NOMO-1 treated with DMSO at 0.1 percent for 48 hours (cell line): Measurements from ENCODE around the gene KRTAP3-1.
"Not testable (repeated sequence)": the region's sequence is repeated elsewhere in the genome, so short reads cannot be mapped to it uniquely, and the experiment has no call there.

Experiments
- DNase-seq: peaks from one replicate; lab custom pipeline; 2025; ENCODE audit not compliant: unreplicated experiment; lab: John Stamatoyannopoulos, UW

KRTAP3-1 gene

DNA sequence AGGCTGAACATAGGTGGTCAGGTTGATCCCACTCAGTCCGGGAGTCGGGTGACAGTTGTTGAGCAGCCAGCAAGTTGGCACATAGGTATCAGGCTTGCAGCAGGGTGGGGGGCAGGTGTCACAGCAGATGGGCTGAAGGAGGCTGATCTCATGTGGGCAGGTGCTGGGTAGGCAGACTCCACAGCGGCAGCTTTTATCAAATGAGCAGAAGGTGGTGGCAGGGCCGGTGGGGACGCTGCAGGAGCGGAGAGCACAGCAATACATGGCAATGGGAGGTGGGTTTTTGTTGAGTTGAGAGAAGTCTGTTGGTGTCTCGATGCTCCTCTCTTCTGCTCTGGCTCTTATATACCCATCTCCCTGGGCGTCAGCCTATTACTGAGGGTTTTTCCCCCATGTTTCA is at the start of gene KRTAP3-1:
Gene KRTAP3-1, minus strand, starts transcription at position 318 of the 400 bp plus-strand sequence. Its CDS starts 54 bp downstream, at position 264.
- DNase-seq: no peak

DNA sequence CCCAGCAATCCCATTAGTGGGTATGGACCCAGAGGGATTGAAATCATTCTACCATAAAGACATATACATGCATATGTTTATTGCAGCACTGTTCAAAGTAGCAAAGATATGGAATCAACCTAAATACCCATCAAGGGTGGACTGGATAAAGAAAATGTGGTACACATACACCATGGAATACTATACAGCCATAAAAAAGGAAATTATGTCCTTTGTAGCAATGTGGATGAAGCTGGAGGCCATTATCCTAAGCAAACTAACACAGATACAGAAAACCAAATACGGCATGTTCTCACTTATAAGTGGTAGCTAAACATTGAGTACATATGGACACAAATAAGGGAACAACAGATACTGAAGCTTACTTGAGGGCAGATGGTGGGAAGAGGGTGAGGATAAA is 48.6 kb upstream of the KRTAP3-1 start:
- DNase-seq: no peak

DNA sequence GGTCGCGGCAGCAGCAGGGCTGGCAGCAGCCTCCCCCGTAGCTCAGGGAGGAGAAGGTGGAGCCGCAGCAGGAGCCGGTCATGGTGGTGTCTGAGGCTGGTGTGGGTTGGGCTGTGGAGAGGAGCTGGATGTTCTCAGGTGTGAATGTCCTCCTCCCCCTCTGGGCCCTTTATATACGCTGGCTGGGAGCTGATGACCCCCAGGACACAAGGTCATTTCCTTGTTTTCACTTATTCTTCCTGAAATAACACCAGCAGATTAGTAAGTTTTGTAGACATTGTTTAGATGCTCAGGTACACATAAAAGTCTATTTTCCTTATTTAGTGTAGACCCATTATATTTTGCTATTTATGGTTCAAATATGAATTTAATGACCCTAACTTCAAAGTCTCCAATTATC is 46.2 kb upstream of the KRTAP3-1 start, which contains the start of gene KRTAP2-2:
Gene KRTAP2-2, minus strand, starts transcription at position 101 of the 400 bp plus-strand sequence. Its CDS starts 19 bp downstream, at position 82.
- not testable (repeated sequence) for DNase-seq

DNA sequence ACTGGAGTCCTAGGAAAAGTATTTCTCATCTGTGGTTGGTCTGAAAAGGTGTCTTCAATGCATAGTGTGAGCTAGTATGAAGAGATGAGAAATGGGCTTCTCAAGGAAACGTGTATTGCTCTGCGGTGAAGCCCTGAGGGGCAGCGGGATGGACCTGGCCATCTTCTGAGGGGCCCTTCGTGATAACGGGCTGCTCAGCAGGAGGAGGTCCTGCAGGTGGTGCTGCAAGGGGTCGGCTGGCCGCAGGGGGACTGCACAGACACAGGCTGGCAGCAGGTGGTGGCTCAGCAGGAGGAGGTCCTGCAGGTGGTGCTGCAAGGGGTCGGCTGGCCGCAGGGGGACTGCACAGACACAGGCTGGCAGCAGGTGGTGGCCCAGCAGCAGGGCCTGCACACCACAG is 45.6 kb upstream of the KRTAP3-1 start:
- not testable (repeated sequence) for DNase-seq

DNA sequence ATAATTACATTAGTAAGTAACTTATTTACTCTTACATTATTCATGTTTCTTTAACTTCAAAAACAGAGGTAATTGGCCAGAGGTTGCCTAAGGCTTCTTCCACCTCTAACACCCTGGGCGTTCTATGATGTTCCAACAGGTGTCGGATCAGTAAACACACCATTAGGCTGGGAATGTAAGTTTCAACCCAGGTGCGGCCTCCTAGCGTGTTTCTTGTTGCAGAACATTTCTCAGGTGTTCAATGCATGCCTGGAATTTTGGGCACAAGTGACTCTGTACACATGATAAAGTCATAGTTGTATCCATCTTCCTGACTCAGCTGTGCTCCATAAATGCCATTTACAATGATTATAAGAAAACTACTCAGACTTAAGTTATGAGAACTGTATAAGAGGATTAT is 45.1 kb upstream of the KRTAP3-1 start:
- DNase-seq: no peak

DNA sequence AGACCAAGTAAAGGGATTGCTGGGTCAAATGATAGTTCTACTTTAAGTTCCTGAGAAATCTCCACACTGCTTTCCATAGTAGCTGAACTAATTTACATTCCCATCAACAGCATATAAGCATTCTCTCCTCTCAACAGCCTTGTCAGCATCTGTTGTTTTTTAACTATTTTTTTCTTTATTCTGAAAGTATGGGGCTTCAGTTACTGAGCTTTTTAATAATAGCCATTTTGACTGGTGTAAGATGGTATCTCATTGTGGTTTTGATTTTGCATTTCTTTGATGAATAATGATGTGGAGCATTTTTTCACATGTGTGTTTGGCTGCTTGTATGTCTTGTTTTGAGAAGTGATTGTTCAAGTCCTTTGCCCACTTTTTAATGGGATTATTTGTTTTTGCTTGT is 43.6 kb upstream of the KRTAP3-1 start:
- DNase-seq: no peak

DNA sequence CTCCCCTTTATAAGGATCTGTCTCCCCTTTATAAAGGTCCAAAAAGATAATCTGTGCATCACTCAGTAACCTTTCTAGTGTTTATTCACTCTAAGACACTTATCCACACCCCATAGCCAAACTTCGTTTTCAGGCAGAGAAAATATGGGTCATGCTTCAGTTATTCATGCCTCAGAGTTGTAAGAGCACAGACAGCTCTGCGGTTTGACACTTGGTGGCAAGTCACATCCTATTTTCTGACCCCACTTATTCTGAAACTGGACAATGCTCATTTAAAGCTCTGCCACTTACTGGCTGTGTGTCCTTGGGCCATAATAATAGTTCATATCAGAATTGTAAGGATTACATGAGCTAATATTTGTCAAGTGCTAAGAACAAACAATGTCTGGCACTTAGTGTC is 40.2 kb upstream of the KRTAP3-1 start:
- DNase-seq: no peak

DNA sequence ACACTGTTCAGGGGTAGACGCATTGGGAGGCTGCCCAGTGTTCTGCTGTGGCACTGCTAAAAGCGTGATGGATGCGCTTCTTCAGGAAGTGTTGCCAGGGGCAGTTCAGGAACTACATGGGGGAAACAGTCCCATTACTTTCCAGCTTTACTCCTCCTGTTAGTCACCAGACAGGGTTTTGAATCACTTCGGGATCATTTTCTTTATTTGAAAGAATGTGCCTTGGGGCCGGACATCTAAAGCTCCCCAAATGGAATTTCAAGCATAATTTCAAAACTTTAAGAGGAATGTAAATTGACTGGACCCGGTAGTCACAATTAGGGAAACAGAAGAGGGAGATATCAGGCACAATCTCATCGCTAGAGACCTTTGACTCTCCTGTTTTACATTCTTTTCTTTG is 39.5 kb upstream of the KRTAP3-1 start:
- DNase-seq: no peak

DNA sequence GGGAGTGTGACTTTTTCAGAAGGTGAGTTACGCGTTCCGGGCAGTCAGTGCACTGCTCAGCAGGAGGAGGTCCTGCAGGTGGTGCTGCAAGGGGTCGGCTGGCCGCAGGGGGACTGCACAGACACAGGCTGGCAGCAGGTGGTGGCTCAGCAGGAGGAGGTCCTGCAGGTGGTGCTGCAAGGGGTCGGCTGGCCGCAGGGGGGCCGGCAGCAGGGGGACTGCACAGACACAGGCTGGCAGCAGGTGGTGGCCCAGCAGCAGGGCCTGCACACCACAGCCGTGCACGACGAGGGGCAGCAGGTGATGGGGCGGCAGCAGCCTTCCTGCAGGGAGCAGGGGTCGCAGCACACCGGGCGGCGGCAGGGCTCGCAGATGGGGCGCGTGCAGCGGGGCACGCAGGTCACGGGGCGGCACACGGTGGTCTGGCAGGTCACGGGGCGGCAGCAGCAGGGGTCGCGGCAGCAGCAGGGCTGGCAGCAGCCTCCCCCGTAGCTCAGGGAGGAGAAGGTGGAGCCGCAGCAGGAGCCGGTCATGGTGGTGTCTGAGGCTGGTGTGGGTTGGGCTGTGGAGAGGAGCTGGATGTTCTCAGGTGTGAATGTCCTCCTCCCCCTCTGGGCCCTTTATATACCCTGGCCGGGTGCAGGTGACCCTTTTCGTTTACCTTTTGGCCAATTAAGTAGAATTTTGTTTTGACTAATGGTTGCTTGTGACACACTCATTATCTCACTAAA is 38.0 kb upstream of the KRTAP3-1 start, which contains the start of gene KRTAP2-1:
Gene KRTAP2-1, minus strand, starts transcription at position 582 of the 731 bp plus-strand sequence. Its CDS starts 49 bp downstream, at position 533.
- DNase-seq: not testable (repeated sequence)

DNA sequence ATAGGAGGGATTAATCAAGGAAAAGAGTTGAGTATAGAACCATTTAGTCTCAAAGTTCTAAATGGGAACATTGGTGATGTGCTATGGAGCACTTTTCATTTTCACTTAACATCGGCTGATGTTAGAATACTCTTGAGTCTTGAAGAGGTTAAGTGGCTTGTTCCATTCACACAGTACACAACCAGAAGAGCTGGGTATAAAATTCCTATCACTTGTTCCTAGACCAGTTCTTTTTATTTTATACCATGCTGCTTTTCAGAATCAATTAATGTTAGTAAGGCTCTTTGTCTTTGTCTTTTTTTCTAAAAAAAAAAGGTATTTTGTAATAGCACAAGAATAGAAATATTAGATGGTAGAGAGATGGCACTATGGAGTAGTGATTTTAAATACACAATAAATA is 34.0 kb upstream of the KRTAP3-1 start:
- no peak for DNase-seq

DNA sequence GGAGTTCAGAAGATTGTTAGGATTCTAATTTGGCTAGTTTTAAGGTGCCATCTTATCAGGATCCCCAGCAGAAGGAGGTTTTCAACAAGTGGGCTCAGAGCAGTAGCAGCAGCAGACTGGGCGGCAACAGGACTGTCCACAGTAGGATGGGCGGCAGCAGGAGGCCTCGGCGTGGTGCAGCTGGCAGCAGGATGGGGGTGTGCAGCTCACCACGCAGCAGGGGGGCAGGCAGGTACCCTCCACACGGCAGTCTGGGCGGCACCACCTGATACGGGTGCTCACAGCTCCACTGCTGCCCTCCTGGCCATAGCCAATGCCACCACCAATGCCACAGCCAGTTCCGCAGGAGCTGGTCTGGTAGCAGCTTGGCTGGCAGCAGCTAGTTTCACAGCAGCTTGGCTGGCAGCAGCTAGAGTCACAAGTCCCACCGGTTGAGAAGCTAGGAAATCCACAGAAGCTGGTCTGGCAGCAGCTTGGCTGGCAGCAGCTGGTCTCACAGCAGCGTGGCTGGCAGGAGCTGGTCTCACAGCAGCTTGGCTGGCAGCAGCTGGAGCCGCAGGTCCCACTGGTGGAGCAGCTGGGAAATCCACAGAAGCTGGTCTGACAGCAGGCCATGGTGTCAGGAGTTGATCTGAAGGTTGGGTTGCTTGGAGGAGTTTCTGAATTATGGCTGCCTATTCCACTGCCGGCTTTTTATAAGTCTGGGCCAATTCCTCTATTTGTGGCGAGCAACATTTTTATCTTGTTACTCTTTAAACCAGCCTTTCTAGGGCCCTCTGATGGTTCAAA is 32.0 kb upstream of the KRTAP3-1 start, which contains the start of gene KRTAP1-1:
Gene KRTAP1-1, minus strand, starts transcription at position 668 of the 789 bp plus-strand sequence. Its CDS starts 53 bp downstream, at position 615.
- DNase-seq: not testable (repeated sequence)

DNA sequence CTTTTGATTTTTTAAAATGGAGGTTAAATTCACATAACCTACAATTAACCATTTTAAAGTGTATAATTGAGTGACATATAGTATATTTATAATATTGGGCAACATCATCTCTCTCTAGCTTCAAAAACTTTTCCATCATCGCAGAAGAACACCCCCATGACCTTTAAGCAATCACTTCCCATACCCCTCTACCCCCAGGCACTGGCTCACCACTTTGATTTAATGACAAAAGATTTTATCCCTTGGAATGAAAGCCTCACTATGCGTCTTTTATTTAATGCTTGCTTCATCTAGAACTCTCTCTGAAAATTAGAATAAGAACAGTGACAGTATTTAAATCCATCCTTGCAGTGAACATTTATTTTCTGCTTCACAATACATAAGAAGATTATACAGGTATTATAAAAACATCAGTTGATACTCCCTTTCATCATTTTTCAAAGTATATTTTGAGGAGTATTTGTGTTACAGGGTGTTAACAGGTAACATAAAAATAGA is 29.0 kb upstream of the KRTAP3-1 start:
- no peak for DNase-seq

DNA sequence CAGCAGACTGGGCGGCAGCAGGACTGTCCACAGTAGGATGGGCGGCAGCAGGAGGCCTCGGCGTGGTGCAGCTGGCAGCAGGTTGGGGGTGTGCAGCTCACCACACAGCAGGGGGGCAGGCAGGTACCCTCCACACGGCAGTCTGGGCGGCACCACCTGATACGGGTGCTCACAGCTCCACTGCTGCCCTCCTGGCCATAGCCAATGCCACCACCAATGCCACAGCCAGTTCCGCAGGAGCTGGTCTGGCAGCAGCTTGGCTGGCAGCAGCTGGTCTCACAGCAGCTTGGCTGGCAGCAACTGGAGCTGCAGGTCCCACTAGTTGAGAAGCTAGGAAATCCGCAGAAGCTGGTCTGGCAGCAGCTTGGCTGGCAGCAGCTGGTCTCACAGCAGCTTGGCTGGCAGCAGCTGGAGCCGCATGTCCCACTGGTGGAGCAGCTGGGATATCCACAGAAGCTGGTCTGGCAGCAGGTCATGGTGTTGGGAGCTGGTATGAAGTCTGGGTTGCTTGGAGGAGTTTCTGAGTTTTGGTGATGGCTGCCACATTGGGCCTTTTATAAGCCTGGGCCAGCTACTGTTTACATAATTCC is 25.5 kb upstream of the KRTAP3-1 start, which contains the start of gene KRTAP1-3:
Gene KRTAP1-3, minus strand, starts transcription at position 529 of the 590 bp plus-strand sequence. Its CDS starts 53 bp downstream, at position 476.
- DNase-seq: not testable (repeated sequence)

DNA sequence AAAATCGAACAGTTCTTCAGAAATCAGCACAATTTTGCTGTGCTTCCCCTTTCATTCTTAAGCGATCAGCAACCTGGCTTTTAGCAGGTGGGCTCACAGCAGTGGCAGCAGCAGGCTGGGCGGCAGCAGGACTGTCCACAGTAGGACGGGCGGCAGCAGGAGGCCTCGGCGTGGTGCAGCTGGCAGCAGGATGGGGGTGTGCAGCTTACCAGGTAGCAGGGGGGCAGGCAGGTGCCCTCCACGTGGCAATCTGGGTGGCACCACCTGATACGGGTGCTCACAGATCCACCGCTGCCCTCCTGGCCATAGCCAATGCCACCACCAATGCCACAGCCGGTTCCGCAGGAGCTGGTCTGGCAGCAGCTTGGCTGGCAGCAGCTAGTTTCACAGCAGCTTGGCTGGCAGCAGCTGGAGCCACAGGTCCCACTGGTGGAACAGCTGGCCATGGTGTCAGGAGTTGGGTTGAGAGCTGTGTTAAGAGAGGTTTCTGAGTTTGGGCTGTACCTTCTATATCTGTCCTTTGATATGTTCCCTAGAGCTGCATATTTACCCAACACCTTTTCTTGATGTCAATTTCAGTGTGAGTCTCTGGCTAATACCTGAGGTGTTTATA is 20.8 kb upstream of the KRTAP3-1 start, which contains the start of gene KRTAP1-4:
Gene KRTAP1-4, minus strand, starts transcription at position 563 of the 613 bp plus-strand sequence. Its CDS starts 117 bp downstream, at position 446.
- no peak for DNase-seq

DNA sequence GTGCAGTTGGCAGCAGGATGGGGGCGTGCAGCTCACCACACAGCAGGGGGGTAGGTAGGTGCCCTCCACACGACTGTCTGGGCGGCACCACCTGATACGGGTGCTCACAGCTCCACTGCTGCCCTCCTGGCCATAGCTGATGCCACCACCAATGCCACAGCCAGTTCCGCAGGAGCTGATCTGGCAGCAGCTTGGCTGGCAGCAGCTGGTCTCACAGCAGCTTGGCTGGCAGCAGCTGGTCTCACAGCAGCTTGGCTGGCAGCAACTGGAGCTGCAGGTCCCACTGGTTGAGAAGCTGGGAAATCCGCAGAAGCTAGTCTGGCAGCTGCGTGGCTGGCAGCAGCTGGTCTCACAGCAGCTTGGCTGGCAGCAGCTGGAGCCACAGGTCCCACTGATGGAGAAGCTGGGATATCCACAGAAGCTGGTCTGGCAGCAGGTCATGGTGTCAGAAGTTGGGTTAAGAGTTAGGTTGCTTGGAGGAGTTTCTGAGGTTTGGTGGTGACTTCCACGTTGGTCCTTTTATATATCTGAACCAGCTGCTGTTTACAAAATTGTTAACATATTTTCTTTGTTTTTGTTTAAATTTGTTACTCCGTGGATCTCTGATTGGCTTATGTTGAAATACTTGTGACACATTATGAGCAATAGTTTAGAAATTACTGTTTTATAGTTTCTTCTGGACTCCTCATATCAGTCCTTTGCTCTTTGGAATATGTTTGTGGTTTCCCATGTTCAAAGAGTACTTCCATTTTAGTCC is 18.0 kb upstream of the KRTAP3-1 start, which contains the start of gene KRTAP1-5:
Gene KRTAP1-5, minus strand, starts transcription at position 494 of the 757 bp plus-strand sequence. Its CDS starts 53 bp downstream, at position 441.
- DNase-seq: no peak

DNA sequence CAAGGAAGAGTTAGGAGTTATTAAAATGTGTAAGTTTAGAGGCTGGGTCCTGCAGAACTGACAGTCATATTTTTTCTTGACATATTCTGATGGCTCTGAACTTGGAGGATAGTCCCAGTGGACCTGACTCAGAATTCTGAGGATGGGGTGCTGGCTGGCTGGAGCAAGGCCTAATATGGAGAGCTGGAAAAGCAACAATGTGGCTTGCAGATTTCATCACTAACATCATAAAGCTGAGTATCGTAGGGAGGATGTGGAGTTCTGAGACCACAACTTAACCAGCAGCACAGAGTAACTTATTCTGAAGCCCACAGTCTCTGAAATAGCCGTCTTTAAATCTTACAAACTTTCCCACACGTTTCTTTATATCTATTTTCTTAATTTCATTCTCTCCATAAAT is 15.8 kb upstream of the KRTAP3-1 start:
- DNase-seq: no peak

DNA sequence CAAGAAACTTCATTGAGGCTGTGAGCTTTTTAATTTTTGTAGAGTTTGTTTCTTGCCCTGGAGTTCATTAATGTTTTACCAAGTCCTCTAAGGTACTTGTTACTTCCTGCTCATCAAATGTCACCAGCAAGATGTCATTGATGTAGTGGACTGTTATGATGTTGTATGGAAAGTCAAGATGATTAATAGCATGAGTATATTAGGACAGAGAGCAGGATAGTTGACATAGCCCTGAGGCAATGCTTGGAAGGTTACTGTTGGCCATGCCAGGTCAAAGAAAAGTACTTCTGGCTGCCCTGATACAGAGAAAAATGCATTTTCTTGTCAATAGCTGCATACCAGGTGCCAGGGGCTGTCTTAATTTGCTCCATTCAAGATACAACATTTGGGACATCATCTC is 11.4 kb upstream of the KRTAP3-1 start:
- DNase-seq: no peak

DNA sequence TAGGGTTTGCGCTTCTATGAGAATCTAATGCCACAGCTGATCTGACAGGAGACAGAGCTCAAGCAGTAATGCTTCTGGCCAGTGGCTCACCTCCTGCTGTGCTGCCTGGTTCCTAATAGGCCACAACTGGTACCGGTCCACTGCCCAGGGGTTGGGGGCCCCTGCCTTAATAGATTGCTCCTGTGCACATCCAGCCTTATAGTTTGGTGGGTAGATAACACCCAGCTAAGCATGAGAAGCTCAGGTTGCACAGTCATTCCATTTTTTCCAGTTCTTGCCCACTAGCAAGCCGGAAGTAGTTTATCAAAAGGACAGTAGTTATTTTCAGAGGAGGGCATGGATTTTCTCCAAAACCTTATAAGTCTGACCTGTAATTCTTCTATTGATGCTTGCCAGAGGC is 10.5 kb upstream of the KRTAP3-1 start:
- DNase-seq: no peak

DNA sequence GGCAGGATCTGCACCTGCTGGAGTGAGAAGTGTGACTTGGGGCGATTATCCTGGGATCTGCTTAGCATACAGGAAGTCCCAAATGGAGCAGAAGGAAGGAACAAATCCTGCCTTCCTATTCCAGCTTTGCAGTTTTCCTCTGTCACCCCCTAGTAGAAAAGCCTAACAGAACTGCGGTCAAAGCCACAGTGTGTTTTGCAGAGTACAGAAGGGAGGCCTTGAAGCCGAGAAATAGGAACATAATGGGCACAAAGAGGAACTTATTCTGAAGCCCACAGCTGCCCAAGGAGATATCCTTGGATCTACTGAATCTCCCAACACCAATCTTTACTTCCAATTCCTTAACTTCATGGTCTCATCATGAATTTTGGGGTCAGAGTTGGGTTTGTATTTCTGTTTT is 9.6 kb upstream of the KRTAP3-1 start:
- no peak for DNase-seq
